ENCODE results near the gene LTK.

LTK gene

DNA sequence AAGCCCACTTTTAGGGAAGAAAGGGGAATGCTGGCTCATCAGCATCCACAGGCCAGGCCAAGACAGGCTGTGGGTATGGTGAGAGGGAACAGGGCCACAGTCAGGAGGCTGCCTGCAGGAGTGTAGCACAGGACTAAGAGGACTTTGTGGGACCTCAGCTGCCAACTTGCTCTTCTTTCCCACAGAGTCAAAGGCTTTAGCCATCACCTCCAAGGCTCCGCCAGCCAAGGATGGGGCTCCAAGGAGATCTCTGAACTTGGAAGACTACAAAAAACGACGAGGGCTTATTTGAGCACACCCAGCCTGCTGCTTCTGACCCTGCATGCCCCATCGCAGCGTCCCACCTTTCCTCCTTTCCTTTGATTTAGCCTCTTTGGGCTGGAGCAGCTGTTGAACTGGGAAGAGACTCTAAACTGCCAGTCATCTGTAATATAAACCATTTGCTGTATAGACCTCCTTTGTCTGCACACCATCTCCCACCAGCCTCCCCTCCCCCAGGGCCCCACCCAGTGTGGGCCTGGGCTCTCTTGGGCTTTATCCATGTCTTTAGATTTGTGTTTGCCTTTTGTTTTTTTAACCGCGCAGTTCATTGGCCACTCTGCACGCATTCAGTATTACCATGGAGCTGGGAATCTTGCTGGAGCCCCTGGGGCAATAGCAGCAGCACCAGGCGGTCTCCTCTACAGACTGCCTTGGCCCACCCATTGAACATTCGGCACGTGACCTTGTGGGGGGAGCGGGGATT lies 33.1 kb downstream of the LTK start:
- no peak overlapping the region for H3K4me2 ChIP-seq (ENCODE audit: low read depth, low read length)
- no peak overlapping the region for H3K9ac ChIP-seq (ENCODE audit: low read length)
- no peak overlapping the region for H3K27ac ChIP-seq (ENCODE audit: low read length)
- H3K4me1 ChIP-seq (ENCODE audit: low read length): peaks cover 19% of the 10 kb centered on the region
- H3F3A ChIP-seq (ENCODE audit: insufficient read depth, low read length): peaks cover 6% of the 10 kb centered on the region; the same call in 1 of the 2 replicates
- no peak overlapping the region for H2AFZ ChIP-seq (ENCODE audit: low read length)
- H3K79me2 ChIP-seq (ENCODE audit: low read length): no peaks in the 10 kb centered on the region
- TF ChIP-seq EZH2phosphoT487 (IDR thresholded peaks at IDR 0.05; ENCODE audit: low read length): no peak
- DNase-seq: no peak
- H3K9me3 ChIP-seq (replicated peaks; ENCODE audit: insufficient read depth, low read length): no peaks in the 10 kb centered on the region
- no peak overlapping the region for H3K4me3 ChIP-seq (ENCODE audit: low read length)
- H3K27me3 ChIP-seq (replicated peaks; ENCODE audit: insufficient read depth, low read length): no peaks in the 10 kb centered on the region
- H4K20me1 ChIP-seq (ENCODE audit: insufficient read depth, low read length): no peaks in the 10 kb centered on the region; the same call in 1 of the 2 replicates
- no peaks in the 10 kb centered on the region for H3K9me2 ChIP-seq (replicated peaks; ENCODE audit: insufficient read depth, low read length)
- 0 out of 2 replicates have a peak, but pooled peaks cover 6% of the 10 kb centered on the region for H3K36me3 ChIP-seq (replicated peaks; ENCODE audit: insufficient read depth, low read length)

DNA sequence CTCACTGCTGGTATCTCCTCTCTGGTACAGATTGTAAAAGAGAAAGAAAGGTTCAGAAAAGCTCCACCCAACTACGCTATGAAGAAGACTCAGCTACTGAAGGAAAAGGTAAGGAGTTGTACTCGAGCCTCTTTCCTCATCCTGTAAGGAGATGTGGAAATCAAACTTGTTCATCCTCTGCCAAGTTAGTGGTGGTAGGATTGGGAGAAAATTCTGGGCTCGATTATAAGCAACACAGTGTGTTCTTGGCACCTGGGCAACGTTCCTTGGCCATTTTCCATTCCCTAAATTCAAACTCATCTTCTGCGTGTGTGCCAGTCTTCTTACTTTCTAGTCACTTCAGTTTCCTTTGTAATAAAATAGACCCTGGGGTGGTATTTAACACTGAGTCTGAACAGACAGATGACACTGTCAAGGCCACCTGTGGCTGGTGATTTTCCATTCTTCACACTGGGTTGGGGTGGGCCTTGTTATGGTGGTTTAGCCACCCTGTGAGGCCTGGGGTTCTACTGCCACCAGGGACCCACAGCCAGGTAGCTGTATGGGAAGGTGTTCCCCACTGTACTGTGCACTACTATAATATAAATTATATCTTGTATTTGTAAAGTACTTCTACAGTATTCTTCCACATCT lies 37.1 kb downstream of the LTK start:
- H3K9me2 ChIP-seq (replicated peaks; ENCODE audit: insufficient read depth, low read length): no peaks in the 10 kb centered on the region
- no peaks in the 10 kb centered on the region for H3K4me1 ChIP-seq (ENCODE audit: low read length)
- H4K20me1 ChIP-seq (ENCODE audit: insufficient read depth, low read length): no peaks in the 10 kb centered on the region; the same call in 1 of the 2 replicates
- no peaks in the 10 kb centered on the region for H3K27me3 ChIP-seq (replicated peaks; ENCODE audit: insufficient read depth, low read length)
- no peak overlapping the region for H2AFZ ChIP-seq (ENCODE audit: low read length)
- no peak for DNase-seq
- H3K36me3 ChIP-seq (replicated peaks; ENCODE audit: insufficient read depth, low read length): peaks cover 6% of the 10 kb centered on the region; the same call in 1 of the 2 replicates
- H3K27ac ChIP-seq (ENCODE audit: low read length): no peak overlapping the region
- H3F3A ChIP-seq (ENCODE audit: insufficient read depth, low read length): peaks cover 3% of the 10 kb centered on the region; the same call in 1 of the 2 replicates
- H3K4me3 ChIP-seq (ENCODE audit: low read length): no peak overlapping the region
- H3K9ac ChIP-seq (ENCODE audit: low read length): no peak overlapping the region
- no peak overlapping the region for H3K4me2 ChIP-seq (ENCODE audit: low read depth, low read length)
- H3K9me3 ChIP-seq (replicated peaks; ENCODE audit: insufficient read depth, low read length): no peaks in the 10 kb centered on the region
- TF ChIP-seq, protein P1, sequence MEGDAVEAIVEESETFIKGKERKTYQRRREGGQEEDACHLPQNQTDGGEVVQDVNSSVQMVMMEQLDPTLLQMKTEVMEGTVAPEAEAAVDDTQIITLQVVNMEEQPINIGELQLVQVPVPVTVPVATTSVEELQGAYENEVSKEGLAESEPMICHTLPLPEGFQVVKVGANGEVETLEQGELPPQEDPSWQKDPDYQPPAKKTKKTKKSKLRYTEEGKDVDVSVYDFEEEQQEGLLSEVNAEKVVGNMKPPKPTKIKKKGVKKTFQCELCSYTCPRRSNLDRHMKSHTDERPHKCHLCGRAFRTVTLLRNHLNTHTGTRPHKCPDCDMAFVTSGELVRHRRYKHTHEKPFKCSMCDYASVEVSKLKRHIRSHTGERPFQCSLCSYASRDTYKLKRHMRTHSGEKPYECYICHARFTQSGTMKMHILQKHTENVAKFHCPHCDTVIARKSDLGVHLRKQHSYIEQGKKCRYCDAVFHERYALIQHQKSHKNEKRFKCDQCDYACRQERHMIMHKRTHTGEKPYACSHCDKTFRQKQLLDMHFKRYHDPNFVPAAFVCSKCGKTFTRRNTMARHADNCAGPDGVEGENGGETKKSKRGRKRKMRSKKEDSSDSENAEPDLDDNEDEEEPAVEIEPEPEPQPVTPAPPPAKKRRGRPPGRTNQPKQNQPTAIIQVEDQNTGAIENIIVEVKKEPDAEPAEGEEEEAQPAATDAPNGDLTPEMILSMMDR (IDR thresholded peaks at IDR 0.05; ENCODE audit: low read length): no peak
- H3K79me2 ChIP-seq (ENCODE audit: low read length): no peaks in the 10 kb centered on the region

DNA sequence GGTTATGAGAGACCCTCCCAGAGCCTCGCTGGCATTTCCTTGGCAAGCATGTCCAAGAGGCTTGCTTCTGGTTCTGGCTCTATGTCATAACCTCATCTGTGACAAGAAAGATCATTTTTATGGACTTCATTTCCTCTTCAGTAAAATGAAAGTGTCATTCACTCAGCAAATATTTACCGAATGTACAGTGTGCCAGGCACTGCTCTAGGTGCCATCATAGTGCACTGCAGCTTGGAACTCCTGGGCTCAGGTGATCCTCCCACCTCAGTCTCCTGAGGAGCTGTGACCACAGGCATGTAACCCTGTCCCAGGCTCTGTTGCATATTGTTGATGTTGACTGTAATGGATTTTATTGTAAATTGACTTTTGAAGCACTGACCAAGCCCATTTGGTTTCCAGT lies 38.7 kb downstream of the LTK start:
- Histone ChIP-seq H4K20me1 (ENCODE audit: insufficient read depth, low read length) (no peaks in the 10 kb centered on the region), H3K36me3 (replicated peaks; ENCODE audit: insufficient read depth, low read length) (peaks cover 6% of the 10 kb centered on the region; the same call in 1 of the 2 replicates), H3K27ac (ENCODE audit: low read length) (no peak overlapping the region), H3K27me3 (replicated peaks; ENCODE audit: insufficient read depth, low read length) (no peaks in the 10 kb centered on the region), H3K9me3 (replicated peaks; ENCODE audit: insufficient read depth, low read length) (no peaks in the 10 kb centered on the region), H3K4me3 (ENCODE audit: low read length) (no peak overlapping the region), H3F3A (ENCODE audit: insufficient read depth, low read length) (peaks cover 3% of the 10 kb centered on the region; the same call in 1 of the 2 replicates), H3K4me2 (ENCODE audit: low read depth, low read length) (no peak overlapping the region), H3K4me1 (ENCODE audit: low read length) (no peaks in the 10 kb centered on the region), H2AFZ (ENCODE audit: low read length) (no peak overlapping the region), H3K9me2 (replicated peaks; ENCODE audit: insufficient read depth, low read length) (no peaks in the 10 kb centered on the region), H3K9ac (ENCODE audit: low read length) (no peak overlapping the region), H3K79me2 (ENCODE audit: low read length) (no peaks in the 10 kb centered on the region)
- TF ChIP-seq, protein P1 (IDR thresholded peaks at IDR 0.05; ENCODE audit: low read length): no peak
- no peak for TF ChIP-seq EZH2phosphoT487 (IDR thresholded peaks at IDR 0.05; ENCODE audit: low read length)
- TF ChIP-seq EZH2 (optimal IDR thresholded peaks at IDR 0.05; ENCODE audit: low read depth, low read length): no peak
- no peak for DNase-seq

- no peak overlapping the region for H3K4me2 ChIP-seq (ENCODE audit: low read depth, low read length)
- DNase-seq: no peak
- H3K9ac ChIP-seq (ENCODE audit: low read length): no peak overlapping the region
- TF ChIP-seq EZH2phosphoT487 (IDR thresholded peaks at IDR 0.05; ENCODE audit: low read length) (no peak), EZH2 (optimal IDR thresholded peaks at IDR 0.05; ENCODE audit: low read depth, low read length) (no peak)
- TF ChIP-seq, protein P1 (IDR thresholded peaks at IDR 0.05; ENCODE audit: low read length): no peak
- H3K27me3 ChIP-seq (replicated peaks; ENCODE audit: insufficient read depth, low read length): no peaks in the 10 kb centered on the region
- no peaks in the 10 kb centered on the region for H4K20me1 ChIP-seq (ENCODE audit: insufficient read depth, low read length)
- H3K27ac ChIP-seq (ENCODE audit: low read length): no peak overlapping the region
- no peak overlapping the region for H2AFZ ChIP-seq (ENCODE audit: low read length)
- H3K4me1 ChIP-seq (ENCODE audit: low read length): no peaks in the 10 kb centered on the region
- no peaks in the 10 kb centered on the region for H3K79me2 ChIP-seq (ENCODE audit: low read length)
- H3K4me3 ChIP-seq (ENCODE audit: low read length): no peak overlapping the region
- H3K9me2 ChIP-seq (replicated peaks; ENCODE audit: insufficient read depth, low read length): no peaks in the 10 kb centered on the region
- H3K36me3 ChIP-seq (replicated peaks; ENCODE audit: insufficient read depth, low read length): peaks cover 6% of the 10 kb centered on the region; the same call in 1 of the 2 replicates
- no peaks in the 10 kb centered on the region for H3K9me3 ChIP-seq (replicated peaks; ENCODE audit: insufficient read depth, low read length)
- peaks cover 3% of the 10 kb centered on the region; the same call in 1 of the 2 replicates for H3F3A ChIP-seq (ENCODE audit: insufficient read depth, low read length)
Measured at GRCh38 chr15:41474436-41474835, 39.2 kb downstream of the LTK start.

Measured in MM.1S (cell line).